IMR-90 (cell line): ENCODE results near the gene POLR1E. TPM values are rescaled to one million over a fixed set of nuclear protein-coding genes. Genes with fewer than 3 reads are reported as not detected.
A peak's percentile ranks its signal among the peaks of the same experiment; 100 is the strongest.
"Not testable (repeated sequence)": the region's sequence is repeated elsewhere in the genome, so short reads cannot be mapped to it uniquely, and the experiment has no call there.

Experiments
- ATAC-seq: fragments of 200-7000 bp; cut with Tn5 transposase; 2 replicates; pipeline ENCODE4 v1.9.1; 2020; ENCODE audit warnings: low read depth, mild to moderate bottlenecking, moderate library complexity
- BruUV-seq: library from RNA; stranded (reverse); fragments of 400-500 nt; replicated peaks from 2 replicates; lab custom pipeline; 2021; lab: Mats Ljungman, UMichigan
- CTCF ChIA-PET: fragments of 300-600 bp; formaldehyde crosslinking; extraction: SDS; loops from one replicate; lab custom pipeline; 2021; ENCODE audit warnings: antibody characterized with exemption; lab: Yijun Ruan, JAX
- POLR2A ChIA-PET: fragments of 300-600 bp; sonication (Branson Sonifier 250); formaldehyde crosslinking; loops from one replicate; lab custom pipeline; 2022; ENCODE audit warnings: antibody characterized with exemption; ENCODE audit not compliant: unreplicated experiment; lab: Charles Lee
- DNase-seq: peaks from one replicate; pipeline ENCODE4 v3.0.0; 2013
- H2AFZ ChIP-seq: replicated peaks from 2 replicates; pipeline ENCODE3; 2013; ENCODE audit warnings: low read length, mild to moderate bottlenecking; ENCODE audit not compliant: poor library complexity
- H2AK5ac ChIP-seq: 2 replicates; pipeline ENCODE4 v1.6.1; 2013; ENCODE audit warnings: low read depth, low read length, inconsistent platforms
- H2AK9ac ChIP-seq: replicated peaks from 2 replicates; pipeline ENCODE3; 2013; ENCODE audit warnings: mild to moderate bottlenecking, low read depth, low read length, moderate library complexity; ENCODE audit not compliant: poor library complexity
- H2BK120ac ChIP-seq: 2 replicates; pipeline ENCODE4 v1.6.1; 2013; ENCODE audit warnings: low read depth, low read length, inconsistent platforms
- H2BK15ac ChIP-seq: 3 replicates; pipeline ENCODE4 v1.6.1; 2013; ENCODE audit warnings: low read depth, low read length, inconsistent platforms
- H2BK20ac ChIP-seq: 2 replicates; pipeline ENCODE4 v1.6.1; 2013; ENCODE audit warnings: low read depth, mild to moderate bottlenecking, inconsistent platforms, low read length, moderate library complexity
- H2BK5ac ChIP-seq: 2 replicates; pipeline ENCODE4 v1.6.1; 2013; ENCODE audit warnings: mild to moderate bottlenecking, low read depth, low read length, inconsistent platforms; ENCODE audit not compliant: poor library complexity, severe bottlenecking
- H3K14ac ChIP-seq: replicated peaks from 2 replicates; pipeline ENCODE4 v1.6.1; 2013; ENCODE audit warnings: low read depth, low read length, inconsistent platforms
- H3K18ac ChIP-seq: 2 replicates; pipeline ENCODE4 v1.6.1; 2013; ENCODE audit warnings: low read depth, low read length, control low read depth
- H3K23ac ChIP-seq: 2 replicates; pipeline ENCODE4 v1.6.1; 2013; ENCODE audit warnings: low read depth, low read length, inconsistent platforms
- H3K27ac ChIP-seq: 2 replicates; pipeline ENCODE4 v1.5.1; 2013; ENCODE audit warnings: mild to moderate bottlenecking, control low read depth, low read length; ENCODE audit not compliant: insufficient read depth
- H3K27me3 ChIP-seq: 2 replicates; pipeline ENCODE4 v1.6.1; 2013; ENCODE audit warnings: low read length; ENCODE audit not compliant: control insufficient read depth, insufficient read depth
- H3K36me3 ChIP-seq: 2 replicates; pipeline ENCODE4 v1.6.1; 2013; ENCODE audit warnings: low read length, mixed read lengths; ENCODE audit not compliant: control insufficient read depth, insufficient read depth
- H3K4ac ChIP-seq: 2 replicates; pipeline ENCODE4 v1.6.1; 2013; ENCODE audit warnings: low read depth, low read length, inconsistent platforms
- H3K4me1 ChIP-seq: 2 replicates; pipeline ENCODE4 v1.6.1; 2013; ENCODE audit warnings: low read length, mixed read lengths; ENCODE audit not compliant: control insufficient read depth, insufficient read depth
- H3K4me2 ChIP-seq: 2 replicates; pipeline ENCODE4 v1.6.1; 2013; ENCODE audit warnings: low read depth, mild to moderate bottlenecking, control low read depth, low read length, moderate library complexity
- H3K4me3 ChIP-seq: 2 replicates; pipeline ENCODE4 v1.5.1; 2013; ENCODE audit warnings: low read depth, mild to moderate bottlenecking, control low read depth, low read length, moderate library complexity; ENCODE audit not compliant: insufficient read depth
- H3K56ac ChIP-seq: 2 replicates; pipeline ENCODE4 v1.6.1; 2013; ENCODE audit warnings: low read length, inconsistent platforms; ENCODE audit not compliant: insufficient read depth; ENCODE audit errors: extremely low read depth
- H3K79me1 ChIP-seq, 2 experiments: 2 replicates each; pipeline ENCODE4 v1.6.1; 2013; ENCODE audit warnings: low read length in 2 of 2, inconsistent platforms in 1 of 2, low read depth in 1 of 2
- H3K9ac ChIP-seq: 2 replicates; pipeline ENCODE4 v1.6.1; 2013; ENCODE audit warnings: low read depth, low read length, control low read depth
- H3K9me1 ChIP-seq: 2 replicates; pipeline ENCODE4 v1.6.1; 2013; ENCODE audit warnings: low read length, inconsistent platforms; ENCODE audit not compliant: insufficient read depth
- H3K9me3 ChIP-seq: 2 replicates; pipeline ENCODE4 v1.6.1; 2013; ENCODE audit warnings: low read length; ENCODE audit not compliant: control insufficient read depth, insufficient read depth
- H4K20me1 ChIP-seq: 2 replicates; pipeline ENCODE4 v1.6.1; 2013; ENCODE audit warnings: low read length, inconsistent platforms; ENCODE audit not compliant: insufficient read depth
- H4K5ac ChIP-seq: 2 replicates; pipeline ENCODE4 v1.6.1; 2013; ENCODE audit warnings: mild to moderate bottlenecking, low read depth, low read length, control low read depth
- H4K8ac ChIP-seq, 2 experiments: 2 replicates each; pipeline ENCODE4 v1.6.1; 2013; ENCODE audit warnings: low read depth in 2 of 2, low read length in 2 of 2, control low read depth in 1 of 2, inconsistent platforms in 1 of 2
- H4K91ac ChIP-seq: 2 replicates; pipeline ENCODE4 v1.6.1; 2013; ENCODE audit warnings: low read depth, low read length, inconsistent platforms; ENCODE audit not compliant: insufficient read depth
- MAZ ChIP-seq: IDR thresholded peaks from 2 replicates; pipeline ENCODE4 v1.6.1; 2012; ENCODE audit warnings: low read depth, mild to moderate bottlenecking, low read length, improper control_type of control experiment, moderate library complexity, borderline replicate concordance
- POLR2A ChIP-seq: IDR thresholded peaks from 2 replicates; pipeline ENCODE4 v1.6.1; 2012; ENCODE audit warnings: mild to moderate bottlenecking, low read depth, low read length
- RFX5 ChIP-seq: IDR thresholded peaks from 2 replicates; pipeline ENCODE4 v1.8.0; 2012; ENCODE audit warnings: low read depth, mild to moderate bottlenecking, low read length, moderate library complexity
- WGBS, 2 experiments: methylation state at CpG; one replicate each; pipeline versions ENCODE4 v1.1.5 to v1.1.7; 2013; ENCODE audit warnings: missing lambda C conversion rate in 2 of 2; ENCODE audit not compliant: insufficient read length in 1 of 2; ENCODE audit errors: extremely low coverage in 2 of 2; 5-methylcytosine and 5-hydroxymethylcytosine counted together
- dilution Hi-C: fragments of 300-500 bp; cut with HindIII; formaldehyde crosslinking; loops from one replicate; pipeline ENCODE4 v1.14.3; 2018; ENCODE audit warnings: low sequenced_read_pairs; ENCODE audit not compliant: unreplicated experiment
- in situ Hi-C: fragments of 300-500 bp; cut with MboI; formaldehyde crosslinking; loops from 3 replicates; pipeline ENCODE4 v1.14.3; 2019; ENCODE audit warnings: low sequenced_read_pairs, inconsistent platforms, mixed read lengths
- intact Hi-C: fragments of 100-400 bp; cut with micrococcal nuclease; formaldehyde crosslinking; loops from 2 replicates; pipeline ENCODE4 v1.10.0; 2022
- polyA plus RNA-seq, 3 experiments: library from polyadenylated mRNA; depleted of rRNA; stranded (reverse); fragments of >200 nt; gene quantifications; 2 replicates each; pipeline ENCODE4 v1.2.3, GENCODE V29; 2012; ENCODE audit warnings: low replicate concordance in 1 of 3
- total RNA-seq: library from RNA; depleted of rRNA; stranded (reverse); fragments of >200 nt; gene quantifications from 2 replicates; pipeline ENCODE4 v1.2.3, GENCODE V29; 2012

The POLR1E gene
- total and polyA plus RNA-seq, 2 of the 4 experiments (the other 2 are of a cell fraction): 48.0 to 71.9 TPM

GRCh38 chr9:37466037-37466709 is 19.6 kb upstream of the POLR1E start:
- ChIA-PET CTCF (interaction anchor here (0.6 kb wide), 1 partner anchor 32 kb away, joined by 3 read pairs; no protein-coding TSS in a partner anchor), POLR2A (interaction anchor here (0.9 kb wide), 1 partner anchor 21 kb away, joined by 3 read pairs; no protein-coding TSS in a partner anchor)
- ATAC-seq (peak; percentile 25), DNase-seq (no peak)
- Histone ChIP-seq H3K9me3 (no peaks in the 10 kb centered on the region), H4K20me1 (peaks cover 7% of the 10 kb centered on the region; the same call in 1 of the 2 replicates), H3K36me3 (no peaks in the 10 kb centered on the region), H4K91ac (peak overlapping the region; percentile 79), H3K9ac (peak overlapping the region; percentile 92), H3K56ac (peak overlapping the region; percentile 83), H3K79me1 (peaks cover 0 to 30% of the 10 kb centered on the region in 2 experiments; a peak in 2 of 4 replicates), H3K4ac (peak overlapping the region; percentile 83), H3K27me3 (no peaks in the 10 kb centered on the region), H2BK15ac (peak overlapping the region; percentile 47; the same call in 1 of the 3 replicates), H3K4me1 (no peaks in the 10 kb centered on the region; the same call in none of the 2 replicates), H4K8ac (peak overlapping the region; percentile 85 to 94), H3K27ac (peak overlapping the region; percentile 88), H3K4me2 (peak overlapping the region; percentile 76), H2BK120ac (peak overlapping the region; percentile 16), H2AK9ac (peak overlapping the region; percentile 77), H3K18ac (no peak overlapping the region), H3K14ac (peak overlapping the region; percentile 53), H2AK5ac (peak overlapping the region; percentile 4; the same call in 1 of the 2 replicates), H3K4me3 (peak overlapping the region; percentile 76), H3K23ac (peak overlapping the region; percentile 69), H3K9me1 (no peaks in the 10 kb centered on the region; the same call in none of the 2 replicates), H4K5ac (peak overlapping the region; percentile 73), H2BK20ac (no peak overlapping the region), H2BK5ac (peak overlapping the region; percentile 78), H2AFZ (peak overlapping the region; percentile 95)
- TF ChIP-seq RFX5 (no peak), MAZ (0 out of 2 replicates have a peak, but pooled peaks have one; percentile 23), POLR2A (peak; percentile 64; the same call in 1 of the 2 replicates)
- dilution Hi-C loops: no loop called here
- BruUV-seq: no TSS peak
- in situ Hi-C loops: no loop called here
- intact Hi-C loops: no loop called here
- 0% methylated on average over 10 of the region's 47 CpGs; no CpG with 5 or more reads in 1 of the 2 experiments for WGBS, 2 experiments

GRCh38 chr9:37467530-37467929 is 18.2 kb upstream of the POLR1E start:
- no CpG with 5 or more reads among the region's 17 CpGs for WGBS, 2 experiments
- H2BK15ac ChIP-seq, H3K9me1 ChIP-seq, H2AFZ ChIP-seq, H3K27me3 ChIP-seq, H4K91ac ChIP-seq, H3K14ac ChIP-seq, H4K8ac ChIP-seq, DNase-seq, H3K4me1 ChIP-seq, H2BK5ac ChIP-seq, H3K4ac ChIP-seq, H2AK9ac ChIP-seq, H2AK5ac ChIP-seq, H3K36me3 ChIP-seq, dilution Hi-C loops, H3K27ac ChIP-seq, H3K18ac ChIP-seq, H2BK120ac ChIP-seq, H3K9ac ChIP-seq, ATAC-seq, H2BK20ac ChIP-seq, H3K9me3 ChIP-seq, H3K4me3 ChIP-seq, H3K56ac ChIP-seq, H3K23ac ChIP-seq, H3K4me2 ChIP-seq, BruUV-seq, in situ Hi-C loops, POLR2A ChIA-PET, H4K5ac ChIP-seq, H4K20me1 ChIP-seq, CTCF ChIA-PET, intact Hi-C loops: not testable (repeated sequence)
- peaks cover 0 to 18% of the 10 kb centered on the region in 2 experiments; a peak in 2 of 4 replicates for H3K79me1 ChIP-seq
